Neural cell (in vitro differentiated cells): ENCODE measurements around the gene SLC9A1.

Experiments
- EP300 ChIP-seq: fragments of 450-650 bp; conservative IDR thresholded peaks from 2 replicates; pipeline ENCODE4 v1.6.1; 2014; ENCODE audit warnings: antibody characterized with exemption, mild to moderate bottlenecking, moderate library complexity; ENCODE audit not compliant: poor library complexity, severe bottlenecking
- EZH2 ChIP-seq: fragments of 200-600, 300-800 bp; shearing (Covaris generic), sonication (generic); IDR thresholded peaks from 2 replicates; pipeline ENCODE4 v1.6.1; 2014; ENCODE audit warnings: antibody characterized with exemption, low read length, borderline replicate concordance, mild to moderate bottlenecking; ENCODE audit not compliant: insufficient read depth, poor library complexity, severe bottlenecking
- POLR2AphosphoS5 ChIP-seq: IDR thresholded peaks from 2 replicates; pipeline ENCODE4 v1.6.1; 2012
- RAD21 ChIP-seq: fragments of 450-650 bp; conservative IDR thresholded peaks from 2 replicates; pipeline ENCODE4 v1.6.1; 2014; ENCODE audit warnings: antibody characterized with exemption, mild to moderate bottlenecking, moderate library complexity
- TAF1 ChIP-seq: IDR thresholded peaks from 2 replicates; pipeline ENCODE4 v1.6.1; 2012; ENCODE audit warnings: low read depth
- TF ChIP-seq, protein P1 (sequence below): fragments of 450-650 bp; IDR thresholded peaks from 2 replicates; pipeline ENCODE4 v1.5.1; 2014; ENCODE audit warnings: antibody characterized with exemption, mild to moderate bottlenecking, moderate library complexity; ENCODE audit not compliant: poor library complexity, severe bottlenecking
- TF ChIP-seq, protein P2 (sequence below): IDR thresholded peaks from 2 replicates; pipeline ENCODE4 v1.6.1; 2012; ENCODE audit warnings: borderline replicate concordance

DNA sequence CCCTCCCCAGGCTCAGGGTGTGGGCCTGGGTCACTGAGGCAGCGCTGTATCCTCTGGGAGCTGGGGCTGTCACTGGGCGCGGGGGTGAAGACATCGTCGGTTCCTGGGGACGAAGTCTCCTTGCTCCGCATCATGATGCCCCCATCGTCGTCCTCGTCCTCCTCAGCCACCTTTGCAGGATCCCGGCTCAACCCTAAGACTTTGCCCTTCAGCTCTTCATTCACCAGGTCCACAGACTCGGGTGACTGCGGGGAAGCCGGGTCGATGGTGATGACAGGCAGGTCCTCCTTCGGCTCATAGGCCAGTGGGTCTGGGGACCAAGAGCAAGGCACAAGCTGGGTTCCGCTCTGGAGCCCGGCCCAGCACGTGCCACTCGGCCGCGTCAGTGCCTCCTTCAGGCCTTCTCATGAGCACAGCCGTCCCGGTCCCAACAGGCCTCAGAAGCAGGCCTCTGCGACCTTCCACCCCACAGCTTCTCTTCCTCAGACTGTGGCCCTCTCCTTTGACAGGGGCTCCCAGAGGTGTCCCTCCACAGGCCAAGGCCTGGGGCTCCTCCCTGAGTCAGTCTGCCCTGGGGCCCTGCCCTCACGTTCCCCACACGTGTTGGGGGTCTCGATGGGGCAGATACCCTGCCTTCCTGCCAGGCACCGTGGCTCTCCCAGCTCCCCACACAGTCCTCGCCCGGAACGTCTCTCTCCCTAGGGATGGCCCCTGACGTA is 54.4 kb downstream of the SLC9A1 start:
- TF ChIP-seq POLR2AphosphoS5: no peak
- TF ChIP-seq, protein P1, sequence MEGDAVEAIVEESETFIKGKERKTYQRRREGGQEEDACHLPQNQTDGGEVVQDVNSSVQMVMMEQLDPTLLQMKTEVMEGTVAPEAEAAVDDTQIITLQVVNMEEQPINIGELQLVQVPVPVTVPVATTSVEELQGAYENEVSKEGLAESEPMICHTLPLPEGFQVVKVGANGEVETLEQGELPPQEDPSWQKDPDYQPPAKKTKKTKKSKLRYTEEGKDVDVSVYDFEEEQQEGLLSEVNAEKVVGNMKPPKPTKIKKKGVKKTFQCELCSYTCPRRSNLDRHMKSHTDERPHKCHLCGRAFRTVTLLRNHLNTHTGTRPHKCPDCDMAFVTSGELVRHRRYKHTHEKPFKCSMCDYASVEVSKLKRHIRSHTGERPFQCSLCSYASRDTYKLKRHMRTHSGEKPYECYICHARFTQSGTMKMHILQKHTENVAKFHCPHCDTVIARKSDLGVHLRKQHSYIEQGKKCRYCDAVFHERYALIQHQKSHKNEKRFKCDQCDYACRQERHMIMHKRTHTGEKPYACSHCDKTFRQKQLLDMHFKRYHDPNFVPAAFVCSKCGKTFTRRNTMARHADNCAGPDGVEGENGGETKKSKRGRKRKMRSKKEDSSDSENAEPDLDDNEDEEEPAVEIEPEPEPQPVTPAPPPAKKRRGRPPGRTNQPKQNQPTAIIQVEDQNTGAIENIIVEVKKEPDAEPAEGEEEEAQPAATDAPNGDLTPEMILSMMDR: no peak
- TF ChIP-seq EP300: no peak
- no peak for TF ChIP-seq TAF1
- TF ChIP-seq, protein P2, sequence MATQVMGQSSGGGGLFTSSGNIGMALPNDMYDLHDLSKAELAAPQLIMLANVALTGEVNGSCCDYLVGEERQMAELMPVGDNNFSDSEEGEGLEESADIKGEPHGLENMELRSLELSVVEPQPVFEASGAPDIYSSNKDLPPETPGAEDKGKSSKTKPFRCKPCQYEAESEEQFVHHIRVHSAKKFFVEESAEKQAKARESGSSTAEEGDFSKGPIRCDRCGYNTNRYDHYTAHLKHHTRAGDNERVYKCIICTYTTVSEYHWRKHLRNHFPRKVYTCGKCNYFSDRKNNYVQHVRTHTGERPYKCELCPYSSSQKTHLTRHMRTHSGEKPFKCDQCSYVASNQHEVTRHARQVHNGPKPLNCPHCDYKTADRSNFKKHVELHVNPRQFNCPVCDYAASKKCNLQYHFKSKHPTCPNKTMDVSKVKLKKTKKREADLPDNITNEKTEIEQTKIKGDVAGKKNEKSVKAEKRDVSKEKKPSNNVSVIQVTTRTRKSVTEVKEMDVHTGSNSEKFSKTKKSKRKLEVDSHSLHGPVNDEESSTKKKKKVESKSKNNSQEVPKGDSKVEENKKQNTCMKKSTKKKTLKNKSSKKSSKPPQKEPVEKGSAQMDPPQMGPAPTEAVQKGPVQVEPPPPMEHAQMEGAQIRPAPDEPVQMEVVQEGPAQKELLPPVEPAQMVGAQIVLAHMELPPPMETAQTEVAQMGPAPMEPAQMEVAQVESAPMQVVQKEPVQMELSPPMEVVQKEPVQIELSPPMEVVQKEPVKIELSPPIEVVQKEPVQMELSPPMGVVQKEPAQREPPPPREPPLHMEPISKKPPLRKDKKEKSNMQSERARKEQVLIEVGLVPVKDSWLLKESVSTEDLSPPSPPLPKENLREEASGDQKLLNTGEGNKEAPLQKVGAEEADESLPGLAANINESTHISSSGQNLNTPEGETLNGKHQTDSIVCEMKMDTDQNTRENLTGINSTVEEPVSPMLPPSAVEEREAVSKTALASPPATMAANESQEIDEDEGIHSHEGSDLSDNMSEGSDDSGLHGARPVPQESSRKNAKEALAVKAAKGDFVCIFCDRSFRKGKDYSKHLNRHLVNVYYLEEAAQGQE: no peak
- no peak for TF ChIP-seq RAD21
- no peak for TF ChIP-seq EZH2
